ENCODE measurements around the gene CST9L. TPM values are rescaled to one million over a fixed set of nuclear protein-coding genes. Genes with fewer than 3 reads are reported as not detected.

The CST9L gene
- total RNA-seq, 1 donor, result not detected

DNA sequence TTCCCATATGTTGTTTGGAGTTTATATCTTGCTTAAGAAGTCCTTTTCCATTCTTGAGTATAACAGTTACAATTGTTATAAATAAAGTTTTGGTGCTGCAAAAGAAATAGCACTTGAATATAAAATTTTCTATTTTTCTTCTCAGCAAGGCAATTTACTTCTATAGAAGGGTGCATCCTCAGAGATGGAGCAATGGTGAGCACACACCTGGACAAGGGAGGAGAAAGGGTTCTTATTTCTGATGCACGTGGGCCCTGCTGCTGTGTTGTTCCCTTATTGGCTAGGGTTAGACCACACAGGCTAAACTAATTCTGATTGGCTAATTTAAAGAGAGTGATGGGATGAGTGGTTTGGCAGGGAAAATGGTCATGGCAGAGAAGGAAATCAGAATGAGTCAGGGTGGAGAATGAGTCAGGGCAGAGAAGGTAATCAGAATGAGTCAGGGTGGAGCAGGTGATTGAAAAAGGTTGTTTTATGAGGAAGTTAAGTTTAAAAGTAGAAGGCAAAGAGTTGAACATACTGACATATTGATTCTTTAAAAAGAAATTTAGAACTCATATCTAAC is 39.3 kb downstream of the CST9L start:
- Histone ChIP-seq H3K36me3 (ENCODE audit: insufficient read depth, low read length) (no peaks in the 10 kb centered on the region), H3K4me2 (ENCODE audit: insufficient read depth, low read length) (no peak overlapping the region), H4K20me1 (ENCODE audit: insufficient read depth, low read length) (no peaks in the 10 kb centered on the region), H3K4me3 (ENCODE audit: insufficient read depth, low read length) (no peak overlapping the region), H3K79me2 (ENCODE audit: insufficient read depth, low read length) (no peaks in the 10 kb centered on the region), H3K27me3 (ENCODE audit: insufficient read depth, low read length) (no peaks in the 10 kb centered on the region), H3K27ac (ENCODE audit: low read depth, low read length) (no peak overlapping the region), H3K9me3 (ENCODE audit: low read depth, low read length) (no peaks in the 10 kb centered on the region), H2AFZ (ENCODE audit: low read length) (no peak overlapping the region), H3K4me1 (ENCODE audit: insufficient read depth, low read length) (no peaks in the 10 kb centered on the region)
- TF ChIP-seq CTCF (IDR thresholded peaks at IDR 0.05; ENCODE audit: extremely low read depth, low read depth, low read length), result no peak
- DNase-seq (ENCODE audit: insufficient read length, low spot score, missing footprints), result no peak

- Histone ChIP-seq H3K4me2 (ENCODE audit: insufficient read depth, low read length) (no peak overlapping the region), H4K20me1 (ENCODE audit: insufficient read depth, low read length) (no peaks in the 10 kb centered on the region), H3K9me3 (ENCODE audit: low read depth, low read length) (no peaks in the 10 kb centered on the region), H3K79me2 (ENCODE audit: insufficient read depth, low read length) (no peaks in the 10 kb centered on the region), H3K4me3 (ENCODE audit: insufficient read depth, low read length) (no peak overlapping the region), H3K36me3 (ENCODE audit: insufficient read depth, low read length) (no peaks in the 10 kb centered on the region), H3K27ac (ENCODE audit: low read depth, low read length) (no peak overlapping the region), H3K27me3 (ENCODE audit: insufficient read depth, low read length) (no peaks in the 10 kb centered on the region), H3K4me1 (ENCODE audit: insufficient read depth, low read length) (no peaks in the 10 kb centered on the region), H2AFZ (ENCODE audit: low read length) (no peak overlapping the region)
- DNase-seq (ENCODE audit: insufficient read length, low spot score, missing footprints), result no peak
- no peak for TF ChIP-seq CTCF (IDR thresholded peaks at IDR 0.05; ENCODE audit: extremely low read depth, low read depth, low read length)
These were observed 41.4 kb downstream of the CST9L start for GRCh38 chr20:23526850-23527249.

DNA sequence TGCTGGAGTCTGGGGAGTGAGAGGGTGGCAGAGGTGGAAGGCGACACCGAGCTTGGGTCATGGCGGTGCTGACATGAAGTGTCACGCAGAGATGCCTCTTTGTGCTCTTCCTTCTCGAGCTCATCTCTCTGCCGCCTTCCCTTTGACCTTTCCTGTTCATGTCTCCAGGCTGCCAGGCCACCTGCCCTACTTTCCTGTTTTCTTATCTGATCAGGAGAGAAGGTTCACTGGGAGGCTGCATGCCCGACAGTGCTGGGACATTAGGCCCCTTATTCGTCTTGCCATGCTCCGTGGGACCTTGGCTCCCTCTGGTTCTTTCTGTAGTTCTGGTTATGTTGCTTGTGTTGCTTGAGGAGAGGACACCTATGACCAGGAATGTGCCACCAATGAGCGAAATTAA is 44.1 kb downstream of the CST9L start:
- Histone ChIP-seq H4K20me1 (ENCODE audit: insufficient read depth, low read length) (no peaks in the 10 kb centered on the region), H3K4me1 (ENCODE audit: insufficient read depth, low read length) (no peaks in the 10 kb centered on the region), H3K4me3 (ENCODE audit: insufficient read depth, low read length) (no peak overlapping the region), H3K27ac (ENCODE audit: low read depth, low read length) (no peak overlapping the region), H3K27me3 (ENCODE audit: insufficient read depth, low read length) (no peaks in the 10 kb centered on the region), H2AFZ (ENCODE audit: low read length) (no peak overlapping the region), H3K36me3 (ENCODE audit: insufficient read depth, low read length) (no peaks in the 10 kb centered on the region), H3K79me2 (ENCODE audit: insufficient read depth, low read length) (no peaks in the 10 kb centered on the region), H3K4me2 (ENCODE audit: insufficient read depth, low read length) (no peak overlapping the region), H3K9me3 (ENCODE audit: low read depth, low read length) (no peaks in the 10 kb centered on the region)
- no peak for DNase-seq (ENCODE audit: insufficient read length, low spot score, missing footprints)
- TF ChIP-seq CTCF (IDR thresholded peaks at IDR 0.05; ENCODE audit: extremely low read depth, low read depth, low read length), result no peak

DNA sequence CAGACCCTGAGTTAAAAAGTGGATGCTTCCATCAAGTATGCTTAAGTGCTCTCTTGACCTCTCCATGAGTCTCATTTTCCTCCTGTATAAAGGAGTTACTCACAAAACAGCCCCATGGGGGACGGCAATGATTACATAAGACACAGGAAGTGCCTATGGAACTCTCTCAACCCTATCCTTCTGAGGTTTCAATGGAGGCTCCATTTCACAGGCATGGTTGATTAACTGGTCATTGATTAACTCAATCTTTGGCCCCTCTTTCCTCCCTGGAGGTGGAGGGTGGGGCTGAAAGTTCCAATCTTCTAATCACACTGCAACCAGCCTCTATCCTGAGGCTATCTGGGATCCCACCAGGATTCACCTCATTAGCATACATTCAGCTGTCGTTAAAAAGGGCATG is 48.1 kb downstream of the CST9L start:
- no peak overlapping the region for H3K27ac ChIP-seq (ENCODE audit: low read depth, low read length)
- no peaks in the 10 kb centered on the region for H3K27me3 ChIP-seq (ENCODE audit: insufficient read depth, low read length)
- TF ChIP-seq CTCF (IDR thresholded peaks at IDR 0.05; ENCODE audit: extremely low read depth, low read depth, low read length), result no peak
- no peaks in the 10 kb centered on the region for H3K36me3 ChIP-seq (ENCODE audit: insufficient read depth, low read length)
- no peaks in the 10 kb centered on the region for H4K20me1 ChIP-seq (ENCODE audit: insufficient read depth, low read length)
- H3K4me2 ChIP-seq (ENCODE audit: insufficient read depth, low read length), result no peak overlapping the region
- DNase-seq (ENCODE audit: insufficient read length, low spot score, missing footprints), result no peak
- H3K4me1 ChIP-seq (ENCODE audit: insufficient read depth, low read length), result no peaks in the 10 kb centered on the region
- no peaks in the 10 kb centered on the region for H3K9me3 ChIP-seq (ENCODE audit: low read depth, low read length)
- H3K79me2 ChIP-seq (ENCODE audit: insufficient read depth, low read length), result no peaks in the 10 kb centered on the region
- H2AFZ ChIP-seq (ENCODE audit: low read length), result no peak overlapping the region
- no peak overlapping the region for H3K4me3 ChIP-seq (ENCODE audit: insufficient read depth, low read length)
